Fibroblast of lung (primary cell): ENCODE results near the gene PRKCD.

Experiments
- EZH2 ChIP-seq: IDR thresholded peaks from 2 replicates; pipeline ENCODE4 v1.5.1; 2012; ENCODE audit warnings: low read length, control low read depth, mild to moderate bottlenecking; ENCODE audit errors: missing control alignments
- TF ChIP-seq, protein P1 (sequence below), 2 donors: IDR thresholded peaks in 1 of 2; conservative IDR thresholded peaks in 1 of 2; 1 replicate in 1 of 2; 2 replicates in 1 of 2; pipeline ENCODE4 v1.5.1; 2011 to 2012; ENCODE audit warnings: low read length in 2 of 2, control low read depth in 1 of 2, inconsistent platforms in 1 of 2, low read depth in 1 of 2, mild to moderate bottlenecking in 1 of 2

DNA sequence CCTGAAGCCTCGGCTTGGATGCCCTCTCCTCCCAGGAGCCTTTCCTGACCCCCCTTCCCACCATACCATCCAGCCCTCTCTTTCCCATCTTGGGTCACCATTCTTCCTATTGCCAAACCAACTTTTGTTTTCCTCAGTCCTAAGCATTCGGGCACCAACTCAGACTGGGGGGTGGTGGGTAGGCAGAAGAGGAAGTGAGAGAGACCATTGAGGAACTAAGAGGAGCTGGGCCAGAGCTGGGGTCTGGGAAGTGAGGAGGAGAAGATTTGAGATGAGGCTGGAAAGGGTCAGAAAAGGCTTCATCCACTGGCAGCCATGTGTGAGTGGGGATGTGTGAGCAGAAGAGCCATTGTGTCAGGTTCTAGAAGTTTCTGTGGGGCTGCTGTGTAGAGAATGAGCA is 57.1 kb downstream of the PRKCD start:
- TF ChIP-seq, protein P1, sequence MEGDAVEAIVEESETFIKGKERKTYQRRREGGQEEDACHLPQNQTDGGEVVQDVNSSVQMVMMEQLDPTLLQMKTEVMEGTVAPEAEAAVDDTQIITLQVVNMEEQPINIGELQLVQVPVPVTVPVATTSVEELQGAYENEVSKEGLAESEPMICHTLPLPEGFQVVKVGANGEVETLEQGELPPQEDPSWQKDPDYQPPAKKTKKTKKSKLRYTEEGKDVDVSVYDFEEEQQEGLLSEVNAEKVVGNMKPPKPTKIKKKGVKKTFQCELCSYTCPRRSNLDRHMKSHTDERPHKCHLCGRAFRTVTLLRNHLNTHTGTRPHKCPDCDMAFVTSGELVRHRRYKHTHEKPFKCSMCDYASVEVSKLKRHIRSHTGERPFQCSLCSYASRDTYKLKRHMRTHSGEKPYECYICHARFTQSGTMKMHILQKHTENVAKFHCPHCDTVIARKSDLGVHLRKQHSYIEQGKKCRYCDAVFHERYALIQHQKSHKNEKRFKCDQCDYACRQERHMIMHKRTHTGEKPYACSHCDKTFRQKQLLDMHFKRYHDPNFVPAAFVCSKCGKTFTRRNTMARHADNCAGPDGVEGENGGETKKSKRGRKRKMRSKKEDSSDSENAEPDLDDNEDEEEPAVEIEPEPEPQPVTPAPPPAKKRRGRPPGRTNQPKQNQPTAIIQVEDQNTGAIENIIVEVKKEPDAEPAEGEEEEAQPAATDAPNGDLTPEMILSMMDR (conservative IDR thresholded peaks at IDR 0.05 in 1 of 2, IDR thresholded peaks at IDR 0.05 in 1 of 2; ENCODE audit: low read depth in 1 of 2, low read length in 2 of 2), result no peak
- no peak for TF ChIP-seq EZH2
